ENCODE measurements around the gene LRTM2.

LRTM2 gene

DNA sequence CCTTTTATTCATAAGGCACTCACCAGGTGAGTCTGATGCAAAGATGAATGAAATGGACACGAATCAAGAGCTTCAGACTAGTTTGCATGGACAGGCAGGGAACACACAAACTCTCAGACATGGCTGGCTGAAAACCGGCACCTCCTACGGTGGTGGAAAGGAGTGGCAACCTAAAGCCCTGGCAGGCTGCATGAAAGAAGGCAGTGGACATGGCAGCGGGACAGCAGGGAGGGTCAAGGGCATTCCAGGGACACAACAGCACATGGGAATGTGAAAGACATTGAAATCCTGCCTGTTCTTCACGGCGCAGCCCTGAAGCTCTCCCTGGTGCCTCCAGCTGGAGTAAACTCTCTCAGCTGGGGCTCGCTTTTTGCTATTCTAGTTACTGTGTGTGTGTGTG, 16.6 kb upstream of the LRTM2 start:
- no peaks in the 10 kb centered on the region for H3K79me2 ChIP-seq (ENCODE audit: insufficient read depth, low read depth)
- no peak overlapping the region for H3K4me3 ChIP-seq (IDR thresholded peaks at IDR 0.05; ENCODE audit: insufficient read depth, low read depth, low read length)
- TF ChIP-seq, protein P1, sequence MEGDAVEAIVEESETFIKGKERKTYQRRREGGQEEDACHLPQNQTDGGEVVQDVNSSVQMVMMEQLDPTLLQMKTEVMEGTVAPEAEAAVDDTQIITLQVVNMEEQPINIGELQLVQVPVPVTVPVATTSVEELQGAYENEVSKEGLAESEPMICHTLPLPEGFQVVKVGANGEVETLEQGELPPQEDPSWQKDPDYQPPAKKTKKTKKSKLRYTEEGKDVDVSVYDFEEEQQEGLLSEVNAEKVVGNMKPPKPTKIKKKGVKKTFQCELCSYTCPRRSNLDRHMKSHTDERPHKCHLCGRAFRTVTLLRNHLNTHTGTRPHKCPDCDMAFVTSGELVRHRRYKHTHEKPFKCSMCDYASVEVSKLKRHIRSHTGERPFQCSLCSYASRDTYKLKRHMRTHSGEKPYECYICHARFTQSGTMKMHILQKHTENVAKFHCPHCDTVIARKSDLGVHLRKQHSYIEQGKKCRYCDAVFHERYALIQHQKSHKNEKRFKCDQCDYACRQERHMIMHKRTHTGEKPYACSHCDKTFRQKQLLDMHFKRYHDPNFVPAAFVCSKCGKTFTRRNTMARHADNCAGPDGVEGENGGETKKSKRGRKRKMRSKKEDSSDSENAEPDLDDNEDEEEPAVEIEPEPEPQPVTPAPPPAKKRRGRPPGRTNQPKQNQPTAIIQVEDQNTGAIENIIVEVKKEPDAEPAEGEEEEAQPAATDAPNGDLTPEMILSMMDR (conservative IDR thresholded peaks at IDR 0.05; ENCODE audit: low read depth, low read length), result no peak
- peak overlapping the region; percentile 99; the same call in 1 of the 2 replicates for H2AFZ ChIP-seq (ENCODE audit: low read depth)
- no peaks in the 10 kb centered on the region for H4K20me1 ChIP-seq (ENCODE audit: insufficient read depth)
- H3K36me3 ChIP-seq (ENCODE audit: insufficient read depth), result no peaks in the 10 kb centered on the region
- H3K4me1 ChIP-seq (ENCODE audit: low read depth, poor library complexity, severe bottlenecking), result peaks cover 7% of the 10 kb centered on the region
- no peak overlapping the region for H3K27ac ChIP-seq
- H3K4me2 ChIP-seq, result no peak overlapping the region
- H3K9ac ChIP-seq, result no peak overlapping the region
- H3K27me3 ChIP-seq (ENCODE audit: insufficient read depth, low read depth), result no peaks in the 10 kb centered on the region

DNA sequence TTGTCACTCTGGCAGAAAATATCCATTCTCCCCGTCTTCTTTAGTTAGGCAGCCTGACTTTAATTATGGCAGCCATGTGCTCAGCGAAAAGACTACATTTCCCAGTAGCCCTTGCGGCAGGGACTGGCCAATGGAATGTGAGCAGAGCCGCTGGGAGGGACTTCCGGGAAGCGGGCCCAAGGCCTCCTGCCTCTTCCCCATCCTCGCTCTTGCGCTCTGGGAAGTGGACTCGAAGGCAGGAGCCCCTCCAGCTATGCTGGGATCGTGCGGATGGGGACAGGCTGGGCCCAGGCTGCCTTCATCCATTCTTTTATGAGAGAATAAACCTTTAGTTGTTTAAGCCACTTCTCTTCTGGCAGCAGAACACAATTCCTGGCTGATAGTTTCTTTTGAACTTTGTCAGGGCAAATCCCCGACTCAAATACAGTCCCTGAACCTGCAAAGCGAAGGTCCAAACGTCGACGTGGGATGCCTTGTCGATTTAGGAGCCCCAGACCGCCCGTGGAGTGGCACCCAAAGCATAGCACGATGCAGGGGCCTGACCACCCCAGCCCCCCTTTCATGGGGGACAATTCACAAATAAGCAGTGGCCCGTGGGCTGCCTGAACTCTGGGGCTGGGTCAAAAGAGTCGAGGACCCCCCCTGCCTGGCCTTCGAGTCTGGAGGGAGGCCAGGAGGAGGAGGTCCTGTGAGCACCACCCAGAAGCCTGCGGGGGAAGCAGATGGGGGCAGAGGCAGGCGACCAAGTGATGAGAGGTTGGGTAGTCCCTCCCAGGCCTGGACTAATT, 15.6 kb upstream of the LRTM2 start:
- Histone ChIP-seq H3K27me3 (ENCODE audit: insufficient read depth, low read depth) (no peaks in the 10 kb centered on the region), H3K4me1 (ENCODE audit: low read depth, poor library complexity, severe bottlenecking) (peaks cover 7% of the 10 kb centered on the region), H3K4me3 (IDR thresholded peaks at IDR 0.05; ENCODE audit: insufficient read depth, low read depth, low read length) (no peak overlapping the region), H2AFZ (ENCODE audit: low read depth) (peak overlapping the region; percentile 99), H3K4me2 (peak overlapping the region; percentile 67), H3K36me3 (ENCODE audit: insufficient read depth) (no peaks in the 10 kb centered on the region), H3K9ac (no peak overlapping the region), H3K27ac (no peak overlapping the region), H4K20me1 (ENCODE audit: insufficient read depth) (no peaks in the 10 kb centered on the region), H3K79me2 (ENCODE audit: insufficient read depth, low read depth) (no peaks in the 10 kb centered on the region)
- TF ChIP-seq, protein P1 (conservative IDR thresholded peaks at IDR 0.05; ENCODE audit: low read depth, low read length), result no peak

DNA sequence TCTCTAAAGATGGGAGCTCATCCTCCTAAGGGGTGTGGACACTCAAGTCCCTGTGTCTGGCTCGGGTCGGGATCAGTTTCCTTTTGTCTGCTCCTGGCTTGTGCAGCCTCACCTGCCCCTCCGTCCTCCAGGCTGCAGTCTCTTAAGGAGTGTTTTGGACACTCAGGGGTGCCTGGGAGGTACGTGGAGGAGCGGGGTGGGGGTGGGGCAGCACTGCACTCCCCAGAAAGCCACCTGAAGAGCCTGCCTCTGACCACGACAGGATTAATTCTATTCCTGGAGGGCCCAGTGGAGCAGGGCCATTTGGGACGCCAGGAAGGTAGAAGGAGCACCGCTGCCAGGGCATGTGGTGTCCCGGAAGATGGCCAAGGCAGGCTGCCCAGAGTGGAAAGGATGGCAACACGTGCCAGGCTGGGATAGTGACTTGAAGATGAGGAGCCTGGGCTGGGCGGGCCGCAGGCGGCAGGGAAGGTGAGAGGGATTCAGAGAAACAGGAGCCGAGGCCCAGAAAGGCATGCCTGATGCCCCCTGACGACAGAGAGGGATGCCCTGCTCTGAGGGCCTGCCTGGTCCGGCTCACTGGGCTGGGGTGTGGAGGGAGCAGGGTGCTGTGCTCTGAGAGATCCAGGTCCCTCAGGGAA, 14.8 kb upstream of the LRTM2 start:
- no peak overlapping the region for H3K27ac ChIP-seq
- H3K4me3 ChIP-seq (IDR thresholded peaks at IDR 0.05; ENCODE audit: insufficient read depth, low read depth, low read length), result no peak overlapping the region
- H3K27me3 ChIP-seq (ENCODE audit: insufficient read depth, low read depth), result no peaks in the 10 kb centered on the region; the same call in 1 of the 2 replicates
- H3K4me2 ChIP-seq, result no peak overlapping the region
- TF ChIP-seq, protein P1 (conservative IDR thresholded peaks at IDR 0.05; ENCODE audit: low read depth, low read length), result no peak
- H4K20me1 ChIP-seq (ENCODE audit: insufficient read depth), result no peaks in the 10 kb centered on the region
- peak overlapping the region; percentile 99; the same call in 1 of the 2 replicates for H2AFZ ChIP-seq (ENCODE audit: low read depth)
- peaks cover 7% of the 10 kb centered on the region for H3K4me1 ChIP-seq (ENCODE audit: low read depth, poor library complexity, severe bottlenecking)
- H3K79me2 ChIP-seq (ENCODE audit: insufficient read depth, low read depth), result no peaks in the 10 kb centered on the region
- H3K9ac ChIP-seq, result no peak overlapping the region
- no peaks in the 10 kb centered on the region for H3K36me3 ChIP-seq (ENCODE audit: insufficient read depth)

DNA sequence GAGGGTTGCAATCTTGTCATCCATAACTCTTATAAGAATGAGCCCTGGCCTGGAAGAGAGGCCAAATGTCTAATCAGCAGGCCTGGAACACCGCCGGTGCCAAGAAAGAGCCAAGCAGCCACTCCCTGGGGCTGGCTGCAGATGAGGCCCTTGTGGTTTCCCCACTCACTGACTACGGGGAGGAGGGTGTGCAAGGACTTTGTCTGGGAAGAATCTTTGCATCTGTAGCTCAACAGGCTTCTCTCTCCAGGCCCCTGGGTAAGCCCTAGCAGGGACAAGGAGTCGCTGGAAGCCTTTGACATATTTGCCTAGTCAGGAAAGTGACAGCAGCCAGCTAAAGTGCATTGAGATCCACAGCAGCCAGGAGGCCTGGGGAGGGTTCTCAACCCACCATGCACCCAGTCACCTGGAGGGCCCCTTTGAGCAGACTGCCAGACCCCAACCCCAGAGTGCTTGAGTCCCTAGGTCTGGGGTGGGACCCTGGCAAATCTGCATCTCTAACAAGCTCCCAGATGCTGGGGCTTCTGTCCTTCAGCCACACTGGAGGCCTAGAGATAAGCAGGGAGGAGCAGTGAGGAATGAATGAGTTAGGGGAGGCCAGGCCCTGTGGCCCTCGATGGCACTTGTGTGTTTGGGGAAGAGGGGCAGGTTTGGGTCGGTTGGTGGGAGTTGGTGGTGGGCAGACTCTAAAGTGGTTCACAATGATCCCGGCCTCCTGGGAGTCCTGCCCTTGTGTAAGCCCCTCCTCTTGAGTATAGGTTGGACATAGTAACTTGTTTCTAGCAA, 13.9 kb upstream of the LRTM2 start:
- H3K27ac ChIP-seq, result no peak overlapping the region
- H3K27me3 ChIP-seq (ENCODE audit: insufficient read depth, low read depth), result peaks cover 7% of the 10 kb centered on the region; the same call in 1 of the 2 replicates
- H4K20me1 ChIP-seq (ENCODE audit: insufficient read depth), result no peaks in the 10 kb centered on the region
- no peak overlapping the region for H3K4me2 ChIP-seq
- no peak overlapping the region for H3K9ac ChIP-seq
- no peak overlapping the region for H3K4me3 ChIP-seq (IDR thresholded peaks at IDR 0.05; ENCODE audit: insufficient read depth, low read depth, low read length)
- no peak overlapping the region for H2AFZ ChIP-seq (ENCODE audit: low read depth)
- H3K36me3 ChIP-seq (ENCODE audit: insufficient read depth), result no peaks in the 10 kb centered on the region
- peaks cover 7% of the 10 kb centered on the region for H3K4me1 ChIP-seq (ENCODE audit: low read depth, poor library complexity, severe bottlenecking)
- no peaks in the 10 kb centered on the region for H3K79me2 ChIP-seq (ENCODE audit: insufficient read depth, low read depth)
- TF ChIP-seq, protein P1 (conservative IDR thresholded peaks at IDR 0.05; ENCODE audit: low read depth, low read length), result no peak
